Activated CD4-positive, alpha-beta memory T cell treated with anti-CD3 and anti-CD28 coated beads, Interleukin-2, amount 10 ng/mL, durations not matched to agents 7 days and 5 days (primary cell): ENCODE data around the gene SART3. TPM values are rescaled to one million over a fixed set of nuclear protein-coding genes. Genes with fewer than 3 reads are reported as not detected.
"Not testable (repeated sequence)": the region's sequence is repeated elsewhere in the genome, so short reads cannot be mapped to it uniquely, and the experiment has no call there.

Source experiments
- CTCF ChIA-PET: fragments of 350-600 bp; sonication (Branson Sonifier 250); formaldehyde crosslinking; loops from one replicate; lab custom pipeline; 2021; ENCODE audit warnings: antibody characterized with exemption, inconsistent platforms; lab: Charles Lee
- POLR2A ChIA-PET: fragments of 350-600 bp; sonication (Branson Sonifier 250); formaldehyde crosslinking; loops from one replicate; lab custom pipeline; 2021; ENCODE audit warnings: antibody characterized with exemption; lab: Charles Lee
- DNase-seq: peaks from one replicate; pipeline ENCODE4 v3.0.0-alpha.2; 2020
- H3K27ac Mint-ChIP-seq: one replicate; pipeline ENCODE4 v1.8.0; 2021; ENCODE audit warnings: mild to moderate bottlenecking, mixed read lengths
- H3K27me3 Mint-ChIP-seq: one replicate; pipeline ENCODE4 v1.8.0; 2021; ENCODE audit warnings: mixed read lengths
- H3K36me3 Mint-ChIP-seq: one replicate; pipeline ENCODE4 v1.8.0; 2021; ENCODE audit warnings: low read depth, mixed read lengths
- H3K4me1 Mint-ChIP-seq: one replicate; pipeline ENCODE4 v1.8.0; 2021; ENCODE audit warnings: mixed read lengths
- H3K4me3 Mint-ChIP-seq: one replicate; pipeline ENCODE4 v1.8.0; 2021; ENCODE audit warnings: mild to moderate bottlenecking, mixed read lengths
- H3K9me3 Mint-ChIP-seq: one replicate; pipeline ENCODE4 v1.8.0; 2021; ENCODE audit warnings: mixed read lengths
- total RNA-seq, 2 experiments: library from RNA; stranded (reverse); gene quantifications; one replicate each; pipeline ENCODE4 v1.2.3, GENCODE V29; 2021

SART3 gene
- total RNA-seq, 2 experiments from 2014 or later = 68.9 to 70.3 TPM

- peaks cover 6% of the 10 kb centered on the region for H3K4me1 Mint-ChIP-seq
Observed at GRCh38 chr12:108505129-108505528, 55.8 kb downstream of the SART3 start.

GRCh38 chr12:108502922-108503321, 58.1 kb downstream of the SART3 start:
- ChIA-PET POLR2A (no interaction called here), CTCF (no interaction called here)
- Mint-ChIP-seq H3K36me3 (peaks cover 7% of the 10 kb centered on the region), H3K9me3 (peaks cover 19% of the 10 kb centered on the region), H3K27me3 (no peaks in the 10 kb centered on the region), H3K4me3 (no peak overlapping the region), H3K27ac (no peak overlapping the region), H3K4me1 (no peaks in the 10 kb centered on the region)
- DNase-seq = no peak

More at GRCh38 chr12:108505129-108505528, 55.8 kb downstream of the SART3 start:
- H3K9me3 Mint-ChIP-seq = peaks cover 19% of the 10 kb centered on the region
- peaks cover 7% of the 10 kb centered on the region for H3K36me3 Mint-ChIP-seq
- no peak for DNase-seq
- CTCF ChIA-PET = no interaction called here
- no peaks in the 10 kb centered on the region for H3K27me3 Mint-ChIP-seq
- no peak overlapping the region for H3K4me3 Mint-ChIP-seq
- POLR2A ChIA-PET = no interaction called here
- no peak overlapping the region for H3K27ac Mint-ChIP-seq

GRCh38 chr12:108498136-108498535, 62.8 kb downstream of the SART3 start:
- Mint-ChIP-seq H3K9me3 (peaks cover 12% of the 10 kb centered on the region), H3K4me1 (no peaks in the 10 kb centered on the region), H3K4me3 (no peak overlapping the region), H3K36me3 (peaks cover 4% of the 10 kb centered on the region), H3K27ac (no peak overlapping the region), H3K27me3 (peaks cover 14% of the 10 kb centered on the region)
- ChIA-PET POLR2A (no interaction called here), CTCF (no interaction called here)
- DNase-seq = no peak

- DNase-seq = no peak
- H3K27me3 Mint-ChIP-seq = peaks cover 24% of the 10 kb centered on the region
- POLR2A ChIA-PET = no interaction called here
- H3K36me3 Mint-ChIP-seq = no peaks in the 10 kb centered on the region
- H3K4me1 Mint-ChIP-seq = no peaks in the 10 kb centered on the region
- no peak overlapping the region for H3K4me3 Mint-ChIP-seq
- CTCF ChIA-PET = interaction anchor here (0.8 to 1.4 kb wide), 3 partner anchors 10 to 16 kb away, joined by 3 to 4 read pairs (median 3); no protein-coding TSS in a partner anchor
- no peak overlapping the region for H3K27ac Mint-ChIP-seq
- no peaks in the 10 kb centered on the region for H3K9me3 Mint-ChIP-seq
Observed at GRCh38 chr12:108495823-108496579, 65.0 kb downstream of the SART3 start.

- no peaks in the 10 kb centered on the region for H3K9me3 Mint-ChIP-seq
- peak; percentile 34 for DNase-seq
- no peak overlapping the region for H3K4me3 Mint-ChIP-seq
- H3K27me3 Mint-ChIP-seq = peaks cover 26% of the 10 kb centered on the region
- H3K4me1 Mint-ChIP-seq = no peaks in the 10 kb centered on the region
- ChIA-PET CTCF (interaction anchor here (0.8 to 1.6 kb wide), 4 partner anchors 13 to 261 kb away, joined by 3 to 6 read pairs (median 4); no protein-coding TSS in a partner anchor), POLR2A (no interaction called here)
- H3K27ac Mint-ChIP-seq = no peak overlapping the region
- H3K36me3 Mint-ChIP-seq = no peaks in the 10 kb centered on the region
Observed at GRCh38 chr12:108495054-108495453, 65.9 kb downstream of the SART3 start.

- no peak overlapping the region for H3K4me3 Mint-ChIP-seq
- H3K27me3 Mint-ChIP-seq = peaks cover 29% of the 10 kb centered on the region
- H3K9me3 Mint-ChIP-seq = peaks cover 5% of the 10 kb centered on the region
- no peaks in the 10 kb centered on the region for H3K4me1 Mint-ChIP-seq
- CTCF ChIA-PET = no interaction called here
- POLR2A ChIA-PET = no interaction called here
- no peaks in the 10 kb centered on the region for H3K36me3 Mint-ChIP-seq
- no peak overlapping the region for H3K27ac Mint-ChIP-seq
- no peak for DNase-seq
Observed at GRCh38 chr12:108491256-108491655, 69.7 kb downstream of the SART3 start.

- H3K4me3 Mint-ChIP-seq, POLR2A ChIA-PET, H3K9me3 Mint-ChIP-seq, DNase-seq, H3K36me3 Mint-ChIP-seq, CTCF ChIA-PET, H3K27me3 Mint-ChIP-seq, H3K27ac Mint-ChIP-seq, H3K4me1 Mint-ChIP-seq: not testable (repeated sequence)
Observed at GRCh38 chr12:108487029-108487428, 73.9 kb downstream of the SART3 start.

GRCh38 chr12:108485371-108485770, 75.6 kb downstream of the SART3 start:
- POLR2A ChIA-PET, H3K27ac Mint-ChIP-seq, H3K36me3 Mint-ChIP-seq, H3K27me3 Mint-ChIP-seq, DNase-seq, H3K4me3 Mint-ChIP-seq, CTCF ChIA-PET, H3K4me1 Mint-ChIP-seq, H3K9me3 Mint-ChIP-seq: not testable (repeated sequence)

- DNase-seq = no peak
- CTCF ChIA-PET = no interaction called here
- H3K4me3 Mint-ChIP-seq = no peak overlapping the region
- peaks cover 4% of the 10 kb centered on the region for H3K27me3 Mint-ChIP-seq
- POLR2A ChIA-PET = no interaction called here
- no peaks in the 10 kb centered on the region for H3K36me3 Mint-ChIP-seq
- no peak overlapping the region for H3K27ac Mint-ChIP-seq
- peaks cover 5% of the 10 kb centered on the region for H3K9me3 Mint-ChIP-seq
- no peaks in the 10 kb centered on the region for H3K4me1 Mint-ChIP-seq
Observed at GRCh38 chr12:108484845-108485244, 76.1 kb downstream of the SART3 start.

- no peaks in the 10 kb centered on the region for H3K36me3 Mint-ChIP-seq
- POLR2A ChIA-PET = no interaction called here
- H3K4me3 Mint-ChIP-seq = no peak overlapping the region
- peaks cover 5% of the 10 kb centered on the region for H3K9me3 Mint-ChIP-seq
- CTCF ChIA-PET = no interaction called here
- H3K27ac Mint-ChIP-seq = no peak overlapping the region
- no peak for DNase-seq
- no peaks in the 10 kb centered on the region for H3K4me1 Mint-ChIP-seq
- H3K27me3 Mint-ChIP-seq = peaks cover 4% of the 10 kb centered on the region
Observed at GRCh38 chr12:108484431-108484830, 76.5 kb downstream of the SART3 start.

- Mint-ChIP-seq H3K9me3 (peaks cover 5% of the 10 kb centered on the region), H3K4me3 (no peak overlapping the region), H3K36me3 (no peaks in the 10 kb centered on the region), H3K27me3 (peaks cover 1% of the 10 kb centered on the region), H3K27ac (no peak overlapping the region), H3K4me1 (no peaks in the 10 kb centered on the region)
- no peak for DNase-seq
- ChIA-PET CTCF (interaction anchor here (0.6 kb wide), 1 partner anchor 931 kb away, joined by 3 read pairs; no protein-coding TSS in a partner anchor), POLR2A (no interaction called here)
Observed at GRCh38 chr12:108483213-108484059, 77.5 kb downstream of the SART3 start.

- CTCF ChIA-PET = interaction anchor here (0.6 kb wide), 1 partner anchor 932 kb away, joined by 3 read pairs; no protein-coding TSS in a partner anchor
- H3K4me3 Mint-ChIP-seq = no peak overlapping the region
- peaks cover 1% of the 10 kb centered on the region for H3K27me3 Mint-ChIP-seq
Observed at GRCh38 chr12:108482717-108483212, 78.2 kb downstream of the SART3 start.

More at GRCh38 chr12:108482717-108483212, 78.2 kb downstream of the SART3 start:
- Mint-ChIP-seq H3K27ac (no peak overlapping the region), H3K4me1 (no peaks in the 10 kb centered on the region), H3K9me3 (peaks cover 5% of the 10 kb centered on the region), H3K36me3 (no peaks in the 10 kb centered on the region)
- POLR2A ChIA-PET = no interaction called here
- DNase-seq = no peak
